ENCODE results near the gene GARRE1. TPM values are rescaled to one million over a fixed set of nuclear protein-coding genes. Genes with fewer than 3 reads are reported as not detected.

Gene GARRE1
- total RNA-seq, 4 donors from 2014 or later: 16.7 to 27.8 (median 22.7) TPM

GRCh38 chr19:34224996-34225658 is 29.2 kb upstream of the GARRE1 start:
- intact Hi-C loops (cut with DNase I; ENCODE audit: low total_unique reads) (no loop called here), in situ Hi-C loops (cut with MboI; ENCODE audit: low pct_ligation_motif_present in 1 of 4, low pct_unique_long_range_greater_than_20kb in 1 of 4, low sequenced_read_pairs in 3 of 4) (loop anchor here in 3 of 4 donors (10.0 to 25.0 kb wide), 2 partner anchors 112 to 120 kb away; no protein-coding TSS in a partner anchor)
- DNase-seq: no peak
- no peaks in the 10 kb centered on the region for H3K4me1 ChIP-seq
- no peaks in the 10 kb centered on the region for H3K27me3 ChIP-seq
- 57 to 74% methylated on average over 2 of the region's 2 CpGs for WGBS, 2 donors (ENCODE audit: low coverage in 1 of 2)
- H3K27ac ChIP-seq: no peak overlapping the region
- no peak for TF ChIP-seq POLR2AphosphoS5 (IDR thresholded peaks at IDR 0.05)
- no peak overlapping the region for H3K4me3 ChIP-seq
- H3K36me3 ChIP-seq: peaks cover 0 to 58% (median 26%) of the 10 kb centered on the region in 4 donors
- no peaks in the 10 kb centered on the region for H3K9me3 ChIP-seq

GRCh38 chr19:34225659-34226015 is 28.7 kb upstream of the GARRE1 start:
- Histone ChIP-seq H3K4me3 (no peak overlapping the region), H3K9me3 (no peaks in the 10 kb centered on the region), H3K27ac (no peak overlapping the region), H3K4me1 (no peaks in the 10 kb centered on the region), H3K27me3 (no peaks in the 10 kb centered on the region), H3K36me3 (peaks cover 0 to 56% (median 27%) of the 10 kb centered on the region in 4 donors)
- TF ChIP-seq CTCF (IDR thresholded peaks at IDR 0.05): no peak
- intact Hi-C loops (cut with DNase I; ENCODE audit: low total_unique reads) (no loop called here), in situ Hi-C loops (cut with MboI; ENCODE audit: low pct_ligation_motif_present in 1 of 4, low pct_unique_long_range_greater_than_20kb in 1 of 4, low sequenced_read_pairs in 3 of 4) (loop anchor here in 3 of 4 donors (10.0 to 25.0 kb wide), 2 partner anchors 112 to 119 kb away; no protein-coding TSS in a partner anchor)
- DNase-seq: no peak

DNA sequence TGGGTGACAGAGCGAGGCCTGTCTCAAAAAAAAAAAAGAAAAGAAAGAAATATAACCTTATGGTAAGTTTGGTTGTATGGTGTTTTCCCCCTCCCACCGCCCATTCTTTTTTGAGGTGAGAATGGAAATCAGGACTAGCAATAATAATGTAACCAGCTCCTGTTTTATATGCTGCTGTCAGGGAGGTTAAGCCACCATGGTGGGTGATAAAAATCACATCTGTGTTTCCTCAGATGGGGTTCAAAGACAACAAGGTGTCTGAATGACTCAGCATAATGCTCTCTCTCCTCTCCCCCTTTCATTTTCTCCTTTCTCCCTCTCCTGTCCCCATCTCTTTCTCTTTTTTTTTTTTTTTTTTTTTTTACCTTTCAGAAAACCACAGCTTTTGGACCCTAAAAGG is 28.3 kb upstream of the GARRE1 start:
- intact Hi-C loops (cut with DNase I; ENCODE audit: low total_unique reads): no loop called here

DNA sequence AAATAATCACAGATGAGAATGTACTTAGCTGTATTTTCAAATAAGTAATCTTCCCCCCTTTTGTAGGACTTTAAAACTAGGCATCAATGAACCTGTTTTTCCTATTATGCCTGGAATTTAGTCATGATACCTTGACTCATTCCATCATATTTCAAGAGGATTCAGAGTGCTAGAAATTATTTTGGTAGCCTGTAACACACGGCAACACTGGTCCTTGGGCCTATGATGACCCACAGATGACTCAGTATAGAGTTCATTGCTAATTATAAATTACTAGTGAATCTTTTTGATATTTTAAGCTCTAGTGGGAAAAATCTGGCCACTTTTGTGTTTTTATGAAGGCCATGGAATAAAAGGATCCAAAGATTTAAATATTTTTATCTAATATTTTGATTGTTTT is 26.0 kb upstream of the GARRE1 start:
- peaks cover 0 to 7% (median 3%) of the 10 kb centered on the region in 4 donors for H3K4me1 ChIP-seq
- no peak for DNase-seq
- no peaks in the 10 kb centered on the region for H3K9me3 ChIP-seq
- 75 to 90% methylated on average over 1 of the region's 1 CpG for WGBS, 2 donors (ENCODE audit: low coverage in 1 of 2)
- H3K27ac ChIP-seq: no peak overlapping the region
- H3K27me3 ChIP-seq: no peaks in the 10 kb centered on the region
- H3K4me3 ChIP-seq: no peak overlapping the region
- TF ChIP-seq POLR2AphosphoS5 (IDR thresholded peaks at IDR 0.05): no peak
- no peak for TF ChIP-seq EP300 (IDR thresholded peaks at IDR 0.05; ENCODE audit: low read depth)
- no peak for TF ChIP-seq POLR2A (IDR thresholded peaks at IDR 0.05)
- TF ChIP-seq CTCF (IDR thresholded peaks at IDR 0.05): no peak
- peaks cover 0 to 32% (median 16%) of the 10 kb centered on the region in 4 donors for H3K36me3 ChIP-seq
- intact Hi-C loops (cut with DNase I; ENCODE audit: low total_unique reads) (no loop called here), in situ Hi-C loops (cut with MboI; ENCODE audit: low pct_ligation_motif_present in 1 of 4, low pct_unique_long_range_greater_than_20kb in 1 of 4, low sequenced_read_pairs in 3 of 4) (loop anchor here in 3 of 4 donors (10.0 to 25.0 kb wide), 2 partner anchors 109 to 116 kb away; no protein-coding TSS in a partner anchor)

More for the DNA sequence above, 28.3 kb upstream of the GARRE1 start:
- Histone ChIP-seq H3K36me3 (peaks cover 0 to 55% (median 27%) of the 10 kb centered on the region in 4 donors), H3K4me3 (no peak overlapping the region), H3K9me3 (no peaks in the 10 kb centered on the region), H3K4me1 (no peaks in the 10 kb centered on the region), H3K27ac (no peak overlapping the region), H3K27me3 (no peaks in the 10 kb centered on the region)
- TF ChIP-seq POLR2A (IDR thresholded peaks at IDR 0.05): no peak
- peak in 1 of 3 donors; percentile 26 for TF ChIP-seq POLR2AphosphoS5 (IDR thresholded peaks at IDR 0.05)
- TF ChIP-seq CTCF (IDR thresholded peaks at IDR 0.05): no peak
- TF ChIP-seq EP300 (IDR thresholded peaks at IDR 0.05; ENCODE audit: low read depth): no peak
- 75 to 89% methylated on average over 2 of the region's 2 CpGs for WGBS, 2 donors (ENCODE audit: low coverage in 1 of 2)
- DNase-seq: no peak
- in situ Hi-C loops (cut with MboI; ENCODE audit: low pct_ligation_motif_present in 1 of 4, low pct_unique_long_range_greater_than_20kb in 1 of 4, low sequenced_read_pairs in 3 of 4): loop anchor here in 3 of 4 donors (10.0 to 25.0 kb wide), 2 partner anchors 111 to 119 kb away; no protein-coding TSS in a partner anchor

All from transverse colon (tissue), 4 donors.